GM18505 (cell line): ENCODE measurements around the gene SPIRE2.
"Not testable (repeated sequence)": the region's sequence is repeated elsewhere in the genome, so short reads cannot be mapped to it uniquely, and the experiment has no call there.

Experiments
- ATAC-seq: cut with Tn5 transposase; IDR thresholded peaks from one replicate; pipeline ENCODE4 v1.9.1; 2021; ENCODE audit not compliant: unreplicated experiment
- POLR2A ChIP-seq: IDR thresholded peaks from 4 replicates; pipeline ENCODE4 v1.6.1; 2011; ENCODE audit warnings: borderline replicate concordance; ENCODE audit not compliant: insufficient read depth, insufficient read length; ENCODE audit errors: extremely low read depth

The SPIRE2 gene

DNA sequence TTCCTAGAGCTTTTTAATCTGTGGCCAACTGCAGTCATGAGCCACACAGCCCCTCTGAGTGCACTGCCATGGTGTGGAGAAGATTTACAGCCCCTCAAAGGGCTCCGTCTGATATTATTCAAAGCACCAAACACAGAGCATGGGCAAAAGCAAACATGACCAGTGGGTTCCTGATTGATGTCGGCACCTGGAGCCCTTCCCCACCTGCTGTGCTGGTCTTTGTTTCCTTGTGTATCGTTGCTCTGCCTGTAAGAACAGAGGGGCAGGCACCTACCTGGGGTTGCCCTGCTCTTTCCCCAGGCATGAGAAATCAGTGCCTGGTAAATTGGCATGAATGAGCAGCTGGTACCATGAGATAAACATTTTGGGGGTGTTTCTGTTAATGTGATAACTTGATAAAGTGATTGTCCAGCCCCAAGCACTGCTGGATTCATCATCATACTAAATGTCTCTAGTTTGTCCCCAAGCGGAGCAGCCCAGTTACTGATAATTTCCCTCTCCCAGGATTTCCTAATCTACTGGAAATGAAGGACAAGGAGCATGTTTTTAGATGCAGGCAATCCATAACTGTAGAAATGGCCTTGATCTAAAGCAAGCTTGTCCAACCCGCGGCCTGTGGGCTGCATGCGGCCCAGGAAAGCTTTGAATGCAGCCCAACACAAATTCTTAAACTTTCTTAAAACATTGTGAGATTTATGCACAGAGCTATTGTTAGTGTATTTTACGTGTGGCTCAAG is 5.0 kb upstream of the SPIRE2 start:
- no peak for ATAC-seq
- TF ChIP-seq POLR2A = no peak

DNA sequence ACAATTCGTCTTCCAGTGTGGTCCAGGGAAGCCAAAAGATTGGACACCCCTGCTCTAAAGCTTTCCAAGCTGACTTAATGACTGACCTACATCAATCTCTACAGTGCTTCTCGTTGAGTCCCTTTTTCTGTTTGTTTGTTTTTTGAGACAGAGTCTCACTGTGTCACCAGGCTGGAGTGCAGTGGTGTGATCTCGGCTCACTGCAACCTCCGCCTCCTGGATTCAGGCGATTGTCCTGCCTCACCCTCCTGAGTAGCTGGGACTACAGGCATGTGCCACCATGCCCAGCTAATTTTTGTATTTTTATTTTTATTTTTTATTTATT is 4.5 kb upstream of the SPIRE2 start:
- not testable (repeated sequence) for ATAC-seq

DNA sequence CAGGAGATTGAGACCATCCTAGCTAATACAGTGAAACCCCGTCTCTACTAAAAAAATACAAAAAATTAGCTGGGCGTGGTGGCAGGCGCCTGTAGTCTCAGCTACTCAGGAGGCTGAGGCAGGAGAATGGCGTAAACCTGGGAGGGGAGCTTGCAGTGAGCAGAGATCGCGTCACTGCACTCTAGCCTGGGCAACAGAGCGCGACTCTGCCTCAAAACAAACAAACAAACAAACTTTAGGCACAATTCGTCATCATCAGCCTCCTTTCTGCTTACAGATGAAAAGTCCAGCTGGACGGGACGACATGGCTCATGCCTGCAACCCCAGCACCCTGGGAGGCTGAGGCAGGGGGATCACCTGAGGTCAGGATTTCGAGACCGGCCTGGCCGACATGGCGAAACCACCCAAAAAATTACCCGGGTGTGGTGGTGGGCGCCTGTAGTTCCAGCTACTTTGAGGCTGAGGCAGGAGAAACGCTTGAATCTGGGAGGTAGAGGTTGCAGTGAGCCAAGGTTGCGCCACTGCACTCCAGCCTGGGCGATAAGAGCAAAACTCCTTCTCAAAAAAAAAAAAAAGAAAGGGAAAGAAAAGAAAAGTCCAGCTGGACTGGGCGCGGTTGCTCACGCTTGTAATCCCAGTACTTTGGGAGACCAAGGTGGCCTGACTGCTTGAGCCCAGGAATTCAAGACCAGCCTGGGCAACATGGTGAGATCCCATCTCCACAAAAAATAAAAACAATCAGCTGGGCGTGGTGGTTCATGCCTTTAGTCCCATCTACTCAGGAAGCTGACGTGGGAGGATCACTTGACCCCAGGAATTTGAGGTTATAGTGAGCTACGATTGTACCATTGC is 1.5 kb upstream of the SPIRE2 start:
- no peak for ATAC-seq
- no peak for TF ChIP-seq POLR2A

DNA sequence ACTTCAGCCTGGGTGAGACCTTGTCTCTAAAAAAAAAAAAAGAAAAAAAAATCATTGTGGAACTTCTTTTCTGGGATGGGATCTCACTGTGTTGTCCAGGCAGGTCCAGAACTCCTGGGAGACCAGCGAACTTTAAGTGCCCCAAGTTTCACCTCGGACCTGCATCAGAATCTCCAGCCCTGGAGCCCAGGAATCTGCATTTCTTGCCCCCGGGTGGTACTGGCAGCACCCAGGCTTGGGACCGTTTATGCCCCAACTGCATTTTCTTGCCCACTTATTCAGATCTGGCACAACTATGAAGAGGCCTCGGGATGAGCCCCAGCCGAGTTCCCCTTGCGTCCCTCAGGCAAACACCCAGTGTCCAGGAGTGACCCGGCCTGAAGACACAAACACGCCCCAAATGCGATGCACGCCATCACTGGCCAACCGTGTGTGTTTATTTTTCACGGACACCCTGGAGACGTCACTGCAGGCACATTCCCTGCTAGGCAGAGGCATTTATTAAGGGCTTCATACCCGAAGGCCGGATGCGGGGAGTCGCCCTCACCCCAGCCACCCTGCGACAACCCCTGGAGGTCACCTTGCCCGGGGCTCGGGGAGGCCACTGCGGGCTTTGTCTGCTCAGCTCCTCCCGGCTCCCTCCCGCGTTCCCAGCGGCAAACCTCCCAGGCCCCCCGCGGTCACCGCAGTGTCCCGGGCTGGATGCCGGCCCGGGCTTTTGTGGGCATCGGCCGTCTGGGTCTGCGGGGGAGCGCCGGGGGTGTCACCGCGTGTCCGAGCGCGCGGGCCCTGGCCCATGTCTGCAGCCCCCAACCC is 684 bp upstream of the SPIRE2 start:
- no peak for TF ChIP-seq POLR2A
- no peak for ATAC-seq

DNA sequence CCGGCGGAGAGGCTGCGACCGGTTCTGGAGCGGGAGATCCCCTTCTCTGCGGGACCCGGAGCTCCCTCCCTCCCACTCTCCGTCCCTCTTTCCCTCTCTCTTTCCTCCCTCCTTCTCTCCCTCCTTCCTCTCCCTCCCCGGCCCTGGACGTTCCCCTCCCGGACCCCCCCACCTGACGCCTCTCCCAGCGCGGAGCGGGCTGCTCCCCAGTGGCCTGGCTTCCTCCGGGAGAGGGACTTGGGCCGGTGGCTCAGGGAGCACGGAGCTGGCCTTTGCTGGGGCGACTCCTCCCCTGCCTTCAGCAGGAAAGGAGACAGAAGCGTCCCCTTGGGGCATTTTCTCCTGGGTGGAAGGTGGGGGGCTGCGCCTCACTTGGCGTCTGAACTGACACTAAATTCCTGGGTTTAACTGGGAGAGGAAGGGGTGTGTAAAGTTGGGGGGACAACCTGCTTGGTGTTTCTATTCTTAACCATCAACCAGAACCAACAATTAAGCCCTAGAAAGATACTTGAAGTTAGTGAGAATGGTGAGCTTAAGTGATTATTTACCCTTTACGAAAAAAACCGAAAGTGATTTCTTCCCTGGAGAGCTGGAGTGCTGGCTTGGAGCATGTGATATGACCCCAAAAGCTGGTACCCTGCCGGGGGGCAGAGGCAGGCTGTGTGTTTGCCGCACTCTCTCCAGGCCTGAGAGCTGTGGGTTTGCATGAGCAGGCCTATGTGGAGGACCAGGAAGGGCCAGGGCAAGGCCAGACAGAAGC is 775 bp downstream of the SPIRE2 start:
- no peak for ATAC-seq
- no peak for TF ChIP-seq POLR2A

DNA sequence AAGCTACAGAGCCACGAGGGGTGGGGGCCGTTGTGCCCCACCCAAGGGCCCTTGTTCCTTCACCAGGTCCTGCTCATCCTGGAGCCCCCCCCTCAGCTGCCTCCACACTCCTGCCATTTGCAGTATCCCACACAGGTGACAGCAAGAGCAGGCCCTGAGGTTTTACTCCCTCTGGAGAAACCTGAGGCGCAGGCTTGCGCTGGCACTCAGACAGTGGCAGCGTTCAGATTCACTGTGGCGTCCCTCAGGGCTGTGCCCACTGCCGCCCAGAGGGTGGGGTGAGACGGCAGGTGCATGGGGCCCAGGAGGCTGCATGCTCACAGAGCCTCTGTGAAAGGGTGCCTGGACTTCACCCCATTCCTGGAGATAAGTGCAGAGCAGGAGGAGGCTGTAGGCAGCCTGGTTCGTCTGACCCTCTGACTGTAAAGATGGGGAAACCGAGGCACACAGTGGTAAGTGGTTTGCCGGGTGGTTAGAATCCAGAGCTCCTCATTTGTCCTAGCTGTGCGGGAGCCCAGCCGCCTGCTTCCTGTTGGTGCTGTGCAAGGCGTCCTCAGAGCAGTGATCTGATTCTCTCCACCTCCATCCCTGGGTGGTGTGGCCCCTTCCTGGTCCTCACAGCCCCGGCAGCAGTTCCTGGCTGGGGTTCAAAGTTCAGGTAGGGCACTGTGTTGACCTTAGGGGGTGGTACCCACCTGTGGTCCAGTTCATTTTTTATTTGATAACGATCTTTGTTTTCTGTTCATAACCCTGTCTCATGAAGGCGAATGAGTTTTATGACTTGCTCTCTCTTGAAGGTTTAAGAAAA is 1.6 kb downstream of the SPIRE2 start:
- ATAC-seq = no peak
- TF ChIP-seq POLR2A = no peak

DNA sequence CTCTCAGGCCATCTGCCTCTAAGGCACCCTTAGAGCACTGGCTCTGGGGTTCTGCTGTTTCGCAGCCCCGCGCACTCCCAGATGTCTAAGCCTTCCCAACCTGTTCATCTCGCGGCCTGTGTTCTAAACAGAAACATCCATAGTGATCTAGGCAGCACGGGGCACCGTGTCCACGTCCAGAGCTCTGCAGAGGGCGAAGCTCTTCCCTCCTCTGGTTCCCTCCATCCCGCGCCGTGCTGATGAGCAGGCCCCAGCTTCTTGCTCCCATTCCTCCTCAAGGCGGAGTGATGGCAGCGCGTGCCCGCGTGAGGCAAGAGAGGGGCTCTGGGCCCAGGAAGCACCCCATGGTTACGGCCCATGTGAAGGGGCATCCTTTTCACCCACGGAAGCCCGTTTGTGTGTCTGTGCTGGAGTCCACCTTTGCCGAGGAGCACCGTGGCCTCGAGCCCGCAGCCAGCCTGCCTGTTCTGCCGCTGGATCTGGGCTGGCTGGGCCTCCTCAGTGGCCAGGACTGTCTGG is 3.6 kb downstream of the SPIRE2 start:
- ATAC-seq = no peak
- TF ChIP-seq POLR2A = no peak

DNA sequence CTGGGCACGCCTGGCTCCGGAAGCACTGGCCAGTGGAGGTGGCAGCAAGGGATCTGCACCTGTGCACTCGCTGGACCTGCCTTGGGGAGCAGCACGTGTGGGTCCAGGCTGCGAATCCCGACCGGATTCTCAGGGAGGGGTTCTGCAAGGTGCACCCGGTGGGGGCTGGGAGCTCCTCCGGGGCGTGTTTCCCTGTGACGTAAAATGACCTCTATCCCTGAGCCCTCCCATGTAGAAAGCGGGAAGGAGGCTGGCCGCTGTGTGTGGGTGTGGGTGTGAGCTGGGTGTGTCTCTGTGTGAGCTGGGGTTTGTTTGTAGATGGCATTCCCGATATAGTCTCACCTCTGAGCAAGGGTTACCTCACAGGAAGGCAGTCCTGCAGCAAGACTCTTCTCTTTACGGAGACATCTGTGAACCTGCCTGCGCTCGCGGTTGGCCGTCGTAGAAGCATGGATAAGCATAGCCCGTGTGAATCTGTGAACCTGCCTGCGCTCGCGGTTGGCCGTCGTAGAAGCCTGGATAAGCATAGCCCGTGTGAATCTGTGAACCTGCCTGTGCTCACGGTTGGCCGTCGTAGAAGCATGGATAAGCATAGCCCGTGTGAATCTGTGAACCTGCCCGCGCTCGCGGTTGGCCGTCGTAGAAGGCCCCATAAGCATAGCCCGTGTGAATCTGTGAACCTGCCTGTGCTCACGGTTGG is 5.5 kb downstream of the SPIRE2 start:
- ATAC-seq = not testable (repeated sequence)

DNA sequence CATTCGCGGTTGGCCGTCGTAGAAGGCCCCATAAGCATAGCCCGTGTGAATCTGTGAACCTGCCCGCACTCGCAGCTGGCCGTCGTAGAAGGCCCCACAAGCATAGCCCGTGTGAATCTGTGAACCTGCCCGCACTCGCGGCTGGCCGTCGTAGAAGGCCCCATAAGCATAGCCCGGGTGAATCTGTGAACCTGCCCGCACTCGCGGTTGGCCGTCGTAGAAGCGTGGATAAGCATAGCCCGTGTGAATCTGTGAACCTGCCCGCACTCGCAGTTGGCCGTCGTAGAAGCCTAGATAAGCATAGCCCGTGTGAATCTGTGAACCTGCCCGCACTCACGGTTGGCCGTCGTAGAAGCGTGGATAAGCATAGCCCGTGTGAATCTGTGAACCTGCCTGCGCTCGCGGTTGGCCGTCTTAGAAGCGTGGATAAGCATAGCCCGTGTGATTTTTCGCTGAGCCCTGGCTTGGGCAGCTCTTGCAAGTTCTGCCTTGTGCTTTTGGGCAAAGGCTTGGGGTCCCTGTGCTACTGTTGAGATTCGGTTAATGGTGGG is 6.6 kb downstream of the SPIRE2 start:
- not testable (repeated sequence) for ATAC-seq

DNA sequence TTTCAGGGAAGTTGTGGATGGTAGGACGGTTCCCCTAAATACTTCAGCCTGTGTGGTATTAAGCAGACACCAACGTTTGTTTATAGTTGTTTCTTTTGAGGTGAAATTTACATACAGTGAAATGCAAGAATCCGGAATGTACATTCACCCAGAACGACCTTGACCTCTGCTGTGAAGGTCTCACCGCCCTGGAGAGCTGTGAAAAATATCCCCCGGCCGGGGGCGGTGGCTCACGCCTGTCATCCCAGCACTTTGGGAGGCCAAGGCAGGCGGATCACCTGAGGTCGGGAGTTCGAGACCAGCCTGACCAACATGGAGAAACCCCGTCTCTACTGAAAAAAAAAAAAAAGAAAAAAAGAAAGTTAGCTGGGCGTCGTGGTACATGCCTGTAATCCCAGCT is 8.2 kb downstream of the SPIRE2 start:
- not testable (repeated sequence) for ATAC-seq

DNA sequence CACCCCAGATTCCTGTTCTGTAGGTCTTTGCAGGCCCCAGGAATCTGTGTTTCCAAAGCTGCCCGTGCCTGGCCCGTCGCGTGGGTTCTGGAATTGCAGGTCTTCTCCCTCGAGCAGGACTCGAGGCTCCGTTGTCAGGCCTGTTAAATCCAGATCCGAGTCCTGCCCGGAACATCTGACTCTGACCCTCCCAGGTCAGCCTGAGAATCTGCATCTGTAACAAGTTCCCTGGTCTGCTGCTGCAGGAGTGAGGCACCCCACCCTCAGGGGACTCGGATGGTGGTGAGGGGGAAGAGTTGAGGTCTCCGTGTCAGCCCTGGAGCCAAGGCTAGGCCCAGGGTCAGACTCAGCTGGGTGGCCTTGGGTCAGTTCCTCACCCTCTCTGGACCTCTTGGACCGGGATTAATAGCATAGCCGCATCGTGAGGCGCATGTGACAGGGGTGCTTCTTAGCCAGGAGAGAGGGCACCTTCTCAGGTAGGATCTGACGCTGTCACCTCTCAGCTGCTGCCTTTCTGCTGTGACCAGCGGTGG is 8.8 kb downstream of the SPIRE2 start:
- no peak for ATAC-seq
- TF ChIP-seq POLR2A = no peak
